Measurements from ENCODE around the gene DEGS2.

The DEGS2 gene

GRCh38 chr14:100102156-100102785 is 57.2 kb downstream of the DEGS2 start:
- peaks cover 0 to 8% of the 10 kb centered on the region in 2 donors for H3K36me3 ChIP-seq (ENCODE audit: control insufficient read depth in 2 of 2, insufficient read depth in 2 of 2, low read length in 2 of 2)
- H3K4me3 ChIP-seq (ENCODE audit: low read length in 2 of 2) = no peak overlapping the region
- no peak overlapping the region for H3K27ac ChIP-seq (ENCODE audit: low read length)
- peaks cover 21% of the 10 kb centered on the region for H3K4me1 ChIP-seq (ENCODE audit: control insufficient read depth, insufficient read depth, low read length)
- H3K27me3 ChIP-seq (ENCODE audit: control insufficient read depth in 1 of 2, insufficient read depth in 2 of 2, low read length in 2 of 2) = no peaks in the 10 kb centered on the region
- no peaks in the 10 kb centered on the region for H3K9me3 ChIP-seq (ENCODE audit: control insufficient read depth in 2 of 2, low read length in 2 of 2)
- H3K9ac ChIP-seq (ENCODE audit: low read length in 2 of 2) = no peak overlapping the region

DNA sequence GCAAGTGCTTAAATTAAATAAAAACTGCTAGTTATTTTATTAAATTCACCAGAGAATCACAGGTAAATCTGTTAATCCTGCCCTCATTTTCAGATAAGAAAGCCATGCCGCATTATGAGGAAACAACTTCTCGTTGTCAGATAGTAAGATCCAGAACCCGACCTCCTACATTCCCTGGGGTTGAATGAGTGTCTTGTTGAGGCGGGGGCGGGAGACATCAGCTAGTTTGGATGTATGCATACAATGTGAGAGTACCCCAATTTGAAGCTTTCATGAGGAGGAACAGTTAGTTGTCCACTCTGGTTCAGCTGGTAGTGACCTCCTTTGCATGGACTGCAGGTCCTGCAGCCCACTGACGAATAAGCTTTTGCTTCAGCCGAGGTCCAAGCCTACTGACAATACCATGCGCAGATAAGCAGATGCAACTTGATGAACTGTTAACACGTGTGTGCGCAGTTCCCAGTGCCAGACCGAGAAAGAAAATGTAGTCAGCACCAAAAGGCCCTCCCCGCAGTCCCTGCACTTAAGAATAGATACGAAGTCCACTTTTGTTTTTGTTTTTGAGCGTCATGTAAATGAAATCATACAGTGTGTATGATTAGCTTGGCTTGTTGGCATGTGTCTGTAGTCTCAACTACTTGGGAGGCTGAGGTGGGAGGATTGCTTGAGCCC is 59.3 kb downstream of the DEGS2 start:
- Histone ChIP-seq H3K27me3 (ENCODE audit: control insufficient read depth in 1 of 2, insufficient read depth in 2 of 2, low read length in 2 of 2) (no peaks in the 10 kb centered on the region), H3K9me3 (ENCODE audit: control insufficient read depth in 2 of 2, low read length in 2 of 2) (no peaks in the 10 kb centered on the region), H3K4me3 (ENCODE audit: low read length in 2 of 2) (no peak overlapping the region), H3K9ac (ENCODE audit: low read length in 2 of 2) (no peak overlapping the region), H3K27ac (ENCODE audit: low read length) (no peak overlapping the region), H3K36me3 (ENCODE audit: control insufficient read depth in 2 of 2, insufficient read depth in 2 of 2, low read length in 2 of 2) (peaks cover 0 to 8% of the 10 kb centered on the region in 2 donors), H3K4me1 (ENCODE audit: control insufficient read depth, insufficient read depth, low read length) (peaks cover 15% of the 10 kb centered on the region)

DNA sequence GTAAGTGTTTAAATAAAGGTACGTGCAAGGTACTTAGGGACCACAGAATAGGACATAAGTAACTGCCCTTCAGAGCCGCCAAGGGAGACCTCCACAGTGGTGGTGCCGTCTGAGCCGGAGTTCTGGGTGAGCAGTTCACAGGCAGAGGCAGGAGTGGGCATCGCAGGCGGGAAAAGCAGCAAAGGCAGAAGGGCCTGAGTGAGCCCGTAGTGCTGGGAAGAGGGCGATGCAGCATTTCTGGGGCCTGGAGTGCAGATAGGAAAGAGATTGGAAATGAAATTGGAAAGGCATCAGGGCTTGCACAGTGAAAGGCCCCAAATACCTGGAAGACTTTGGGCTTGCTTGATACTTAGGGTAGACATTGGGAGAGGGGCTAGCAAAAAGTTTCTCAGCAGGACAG is 61.3 kb downstream of the DEGS2 start:
- Histone ChIP-seq H3K9ac (ENCODE audit: low read length in 2 of 2) (no peak overlapping the region), H3K36me3 (ENCODE audit: control insufficient read depth in 2 of 2, insufficient read depth in 2 of 2, low read length in 2 of 2) (peaks cover 0 to 8% of the 10 kb centered on the region in 2 donors), H3K27me3 (ENCODE audit: control insufficient read depth in 1 of 2, insufficient read depth in 2 of 2, low read length in 2 of 2) (no peaks in the 10 kb centered on the region), H3K4me1 (ENCODE audit: control insufficient read depth, insufficient read depth, low read length) (peaks cover 2% of the 10 kb centered on the region), H3K4me3 (ENCODE audit: low read length in 2 of 2) (no peak overlapping the region), H3K27ac (ENCODE audit: low read length) (no peak overlapping the region), H3K9me3 (ENCODE audit: control insufficient read depth in 2 of 2, low read length in 2 of 2) (no peaks in the 10 kb centered on the region)

GRCh38 chr14:100096656-100097055 is 62.8 kb downstream of the DEGS2 start:
- Histone ChIP-seq H3K4me1 (ENCODE audit: control insufficient read depth, insufficient read depth, low read length) (peaks cover 2% of the 10 kb centered on the region), H3K9ac (ENCODE audit: low read length in 2 of 2) (no peak overlapping the region), H3K27me3 (ENCODE audit: control insufficient read depth in 1 of 2, insufficient read depth in 2 of 2, low read length in 2 of 2) (no peaks in the 10 kb centered on the region), H3K9me3 (ENCODE audit: control insufficient read depth in 2 of 2, low read length in 2 of 2) (no peaks in the 10 kb centered on the region), H3K4me3 (ENCODE audit: low read length in 2 of 2) (no peak overlapping the region), H3K27ac (ENCODE audit: low read length) (no peak overlapping the region), H3K36me3 (ENCODE audit: control insufficient read depth in 2 of 2, insufficient read depth in 2 of 2, low read length in 2 of 2) (peaks cover 0 to 8% of the 10 kb centered on the region in 2 donors)
